ENCODE data around the gene TPSB2. TPM values are rescaled to one million over a fixed set of nuclear protein-coding genes. Genes with fewer than 3 reads are reported as not detected.

Gene TPSB2
- total and polyA plus RNA-seq, 9 of the 15 experiments (the other 6 are each of a cell fraction or from before 2014, with no cell fraction given) = 0.18 TPM; not detected in 8

DNA sequence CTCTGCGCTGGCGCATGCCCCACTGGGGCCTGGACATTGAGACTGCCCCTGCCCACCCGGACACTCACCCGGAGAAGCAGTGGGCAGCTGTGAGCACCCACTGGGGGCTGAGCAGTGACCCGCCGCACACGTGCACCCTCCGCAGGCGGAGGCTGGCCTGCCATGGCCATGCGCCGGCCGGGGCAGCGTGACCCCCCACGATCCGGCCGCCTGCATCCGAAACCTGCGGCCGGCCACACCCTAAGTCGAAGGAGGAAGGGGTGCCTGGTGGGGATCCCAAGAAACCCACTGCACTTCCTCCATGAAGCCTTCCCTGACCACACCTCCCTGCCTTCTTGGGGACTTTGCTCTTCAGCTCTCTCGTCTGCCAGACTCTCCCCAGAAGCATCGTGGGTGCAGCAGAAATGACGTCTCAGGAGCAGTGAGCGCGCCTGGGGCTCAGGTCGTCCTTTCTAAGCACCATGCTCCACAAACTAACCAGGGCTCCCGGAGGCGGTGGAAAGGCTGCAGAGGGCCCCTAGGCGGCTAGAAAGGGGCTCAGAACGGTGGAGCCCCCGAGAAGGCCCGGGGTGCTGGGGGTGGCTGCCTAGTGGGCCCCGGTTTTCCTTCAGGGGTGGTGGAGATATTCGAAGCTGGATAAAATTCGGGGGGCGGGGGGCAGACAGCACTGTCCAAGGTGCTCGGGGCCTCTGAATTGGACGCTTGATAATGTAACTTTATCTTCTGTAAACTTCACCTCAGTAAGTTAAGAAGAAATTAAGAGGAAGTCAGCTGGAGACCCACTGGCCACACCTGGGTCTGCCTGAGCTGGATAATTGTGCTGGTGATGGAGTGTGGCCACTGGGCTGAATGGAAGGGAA, 6.4 kb downstream of the TPSB2 start:
- peaks cover 40 to 67% of the 10 kb centered on the region in 2 experiments for H3K27me3 ChIP-seq (ENCODE audit: control insufficient read depth in 2 of 2, insufficient read depth in 2 of 2, low read length in 2 of 2)
- H3K27ac ChIP-seq (ENCODE audit: extremely low read depth, low read depth, low read length) = no peak overlapping the region
- in situ Hi-C loops (cut with MboI) = no loop called here
- no peak overlapping the region for H3K4me2 ChIP-seq (ENCODE audit: insufficient read depth, low read length)
- ChIA-PET CTCF (ENCODE audit: low intra/inter-chr PET ratio) (no interaction called here), POLR2A (interaction anchor here (0.5 to 1.0 kb wide), 2 partner anchors 21 to 462 kb away, joined by 3 to 5 read pairs; no protein-coding TSS in a partner anchor)
- no peaks in the 10 kb centered on the region for H3K9me3 ChIP-seq (replicated peaks; ENCODE audit: control insufficient read depth, insufficient read depth, low read depth, low read length)
- H4K20me1 ChIP-seq (replicated peaks; ENCODE audit: control insufficient read depth, insufficient read depth, low read length) = peaks cover 13% of the 10 kb centered on the region; the same call in 1 of the 2 replicates
- DNase-seq (ENCODE audit: extremely low read depth in 1 of 4, low spot score in 3 of 4) = no peak
- no peak overlapping the region for H2AFZ ChIP-seq (ENCODE audit: low read depth, low read length)
- ATAC-seq = no peak
- intact Hi-C loops (cut with micrococcal nuclease) = no loop called here
- peaks cover 0 to 54% of the 10 kb centered on the region in 2 experiments; a peak in 2 of 5 replicates for H3K4me1 ChIP-seq (replicated peaks in 1 of 2; ENCODE audit: control insufficient read depth in 2 of 2, insufficient read depth in 2 of 2, low read length in 2 of 2)
- TF ChIP-seq KAT2B (IDR thresholded peaks at IDR 0.05; ENCODE audit: low read depth, low read length) (no peak), MCM7 (IDR thresholded peaks at IDR 0.05) (no peak), HSF4 (CRISPR knock-in tag; IDR thresholded peaks at IDR 0.05; ENCODE audit: borderline replicate concordance) (no peak), HDAC3 (IDR thresholded peaks at IDR 0.05; ENCODE audit: borderline replicate concordance, partially characterized antibody) (no peak), MTF1 (CRISPR knock-in tag; IDR thresholded peaks at IDR 0.05; ENCODE audit: borderline replicate concordance) (no peak), DDX20 (tag; IDR thresholded peaks at IDR 0.05; ENCODE audit: low read depth) (no peak), ZC3H4 (CRISPR knock-in tag; IDR thresholded peaks at IDR 0.05; ENCODE audit: borderline replicate concordance) (no peak), ZBTB17 (CRISPR knock-in tag; IDR thresholded peaks at IDR 0.05) (no peak)
- TF ChIP-seq, protein P1, sequence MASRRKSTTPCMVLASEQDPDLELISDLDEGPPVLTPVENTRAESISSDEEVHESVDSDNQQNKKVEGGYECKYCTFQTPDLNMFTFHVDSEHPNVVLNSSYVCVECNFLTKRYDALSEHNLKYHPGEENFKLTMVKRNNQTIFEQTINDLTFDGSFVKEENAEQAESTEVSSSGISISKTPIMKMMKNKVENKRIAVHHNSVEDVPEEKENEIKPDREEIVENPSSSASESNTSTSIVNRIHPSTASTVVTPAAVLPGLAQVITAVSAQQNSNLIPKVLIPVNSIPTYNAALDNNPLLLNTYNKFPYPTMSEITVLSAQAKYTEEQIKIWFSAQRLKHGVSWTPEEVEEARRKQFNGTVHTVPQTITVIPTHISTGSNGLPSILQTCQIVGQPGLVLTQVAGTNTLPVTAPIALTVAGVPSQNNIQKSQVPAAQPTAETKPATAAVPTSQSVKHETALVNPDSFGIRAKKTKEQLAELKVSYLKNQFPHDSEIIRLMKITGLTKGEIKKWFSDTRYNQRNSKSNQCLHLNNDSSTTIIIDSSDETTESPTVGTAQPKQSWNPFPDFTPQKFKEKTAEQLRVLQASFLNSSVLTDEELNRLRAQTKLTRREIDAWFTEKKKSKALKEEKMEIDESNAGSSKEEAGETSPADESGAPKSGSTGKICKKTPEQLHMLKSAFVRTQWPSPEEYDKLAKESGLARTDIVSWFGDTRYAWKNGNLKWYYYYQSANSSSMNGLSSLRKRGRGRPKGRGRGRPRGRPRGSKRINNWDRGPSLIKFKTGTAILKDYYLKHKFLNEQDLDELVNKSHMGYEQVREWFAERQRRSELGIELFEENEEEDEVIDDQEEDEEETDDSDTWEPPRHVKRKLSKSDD (conservative IDR thresholded peaks at IDR 0.05; ENCODE audit: low read length) = no peak
- TF ChIP-seq, protein P2, sequence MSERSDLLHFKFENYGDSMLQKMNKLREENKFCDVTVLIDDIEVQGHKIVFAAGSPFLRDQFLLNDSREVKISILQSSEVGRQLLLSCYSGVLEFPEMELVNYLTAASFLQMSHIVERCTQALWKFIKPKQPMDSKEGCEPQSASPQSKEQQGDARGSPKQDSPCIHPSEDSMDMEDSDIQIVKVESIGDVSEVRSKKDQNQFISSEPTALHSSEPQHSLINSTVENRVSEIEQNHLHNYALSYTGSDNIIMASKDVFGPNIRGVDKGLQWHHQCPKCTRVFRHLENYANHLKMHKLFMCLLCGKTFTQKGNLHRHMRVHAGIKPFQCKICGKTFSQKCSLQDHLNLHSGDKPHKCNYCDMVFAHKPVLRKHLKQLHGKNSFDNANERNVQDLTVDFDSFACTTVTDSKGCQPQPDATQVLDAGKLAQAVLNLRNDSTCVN (CRISPR knock-in tag; IDR thresholded peaks at IDR 0.05) = no peak
- TF ChIP-seq, protein P3, sequence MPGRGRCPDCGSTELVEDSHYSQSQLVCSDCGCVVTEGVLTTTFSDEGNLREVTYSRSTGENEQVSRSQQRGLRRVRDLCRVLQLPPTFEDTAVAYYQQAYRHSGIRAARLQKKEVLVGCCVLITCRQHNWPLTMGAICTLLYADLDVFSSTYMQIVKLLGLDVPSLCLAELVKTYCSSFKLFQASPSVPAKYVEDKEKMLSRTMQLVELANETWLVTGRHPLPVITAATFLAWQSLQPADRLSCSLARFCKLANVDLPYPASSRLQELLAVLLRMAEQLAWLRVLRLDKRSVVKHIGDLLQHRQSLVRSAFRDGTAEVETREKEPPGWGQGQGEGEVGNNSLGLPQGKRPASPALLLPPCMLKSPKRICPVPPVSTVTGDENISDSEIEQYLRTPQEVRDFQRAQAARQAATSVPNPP (IDR thresholded peaks at IDR 0.05; ENCODE audit: borderline replicate concordance, insufficient read depth, insufficient read length) = no peak
- FAIRE-seq = no peak
- no peaks in the 10 kb centered on the region for H3K79me2 ChIP-seq (ENCODE audit: control insufficient read depth, insufficient read depth, low read length)
- H3K9ac ChIP-seq (ENCODE audit: insufficient read depth in 1 of 2, low read depth in 2 of 2, low read length in 2 of 2) = no peak overlapping the region
- 5% methylated on average over 29 of the region's 38 CpGs for WGBS (ENCODE audit: insufficient coverage, low coverage, missing lambda C conversion rate)
- H3K36me3 ChIP-seq (ENCODE audit: control insufficient read depth, insufficient read depth, low read length) = no peaks in the 10 kb centered on the region
- no peaks in the 10 kb centered on the region for H3K9me1 ChIP-seq (ENCODE audit: control insufficient read depth, insufficient read depth, low read length)
- no TSS peak for BruUV-seq (replicated peaks)
- H3K4me3 ChIP-seq = no peak overlapping the region

All from K562 (cell line).